ENCODE results near the gene COL11A2.
A peak's percentile ranks its signal among the peaks of the same experiment; 100 is the strongest.

Gene COL11A2

DNA sequence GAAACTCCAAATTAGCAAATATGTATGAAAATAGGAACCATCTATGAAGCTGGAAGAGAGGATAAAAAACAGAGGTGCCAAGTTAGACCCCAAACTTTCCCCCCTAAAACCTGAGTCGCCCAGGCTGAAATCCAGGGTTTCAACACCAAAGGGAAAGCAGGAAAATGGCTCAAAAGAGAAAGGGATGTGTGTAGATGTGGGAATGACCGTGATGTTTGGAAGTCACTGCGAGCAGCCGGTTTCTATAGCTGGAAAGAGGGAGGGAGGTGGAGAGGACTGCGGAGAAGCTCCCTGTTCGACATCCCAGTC, 20.5 kb upstream of the COL11A2 start:
- TF ChIP-seq, protein P1, sequence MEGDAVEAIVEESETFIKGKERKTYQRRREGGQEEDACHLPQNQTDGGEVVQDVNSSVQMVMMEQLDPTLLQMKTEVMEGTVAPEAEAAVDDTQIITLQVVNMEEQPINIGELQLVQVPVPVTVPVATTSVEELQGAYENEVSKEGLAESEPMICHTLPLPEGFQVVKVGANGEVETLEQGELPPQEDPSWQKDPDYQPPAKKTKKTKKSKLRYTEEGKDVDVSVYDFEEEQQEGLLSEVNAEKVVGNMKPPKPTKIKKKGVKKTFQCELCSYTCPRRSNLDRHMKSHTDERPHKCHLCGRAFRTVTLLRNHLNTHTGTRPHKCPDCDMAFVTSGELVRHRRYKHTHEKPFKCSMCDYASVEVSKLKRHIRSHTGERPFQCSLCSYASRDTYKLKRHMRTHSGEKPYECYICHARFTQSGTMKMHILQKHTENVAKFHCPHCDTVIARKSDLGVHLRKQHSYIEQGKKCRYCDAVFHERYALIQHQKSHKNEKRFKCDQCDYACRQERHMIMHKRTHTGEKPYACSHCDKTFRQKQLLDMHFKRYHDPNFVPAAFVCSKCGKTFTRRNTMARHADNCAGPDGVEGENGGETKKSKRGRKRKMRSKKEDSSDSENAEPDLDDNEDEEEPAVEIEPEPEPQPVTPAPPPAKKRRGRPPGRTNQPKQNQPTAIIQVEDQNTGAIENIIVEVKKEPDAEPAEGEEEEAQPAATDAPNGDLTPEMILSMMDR (IDR thresholded peaks at IDR 0.05; ENCODE audit: low read depth, low read length, missing control alignments): no peak
- DNase-seq (ENCODE audit: extremely low read depth, low read depth): no peak
- H3K4me3 ChIP-seq (replicated peaks; ENCODE audit: low read depth, low read length): peak overlapping the region; percentile 44

DNA sequence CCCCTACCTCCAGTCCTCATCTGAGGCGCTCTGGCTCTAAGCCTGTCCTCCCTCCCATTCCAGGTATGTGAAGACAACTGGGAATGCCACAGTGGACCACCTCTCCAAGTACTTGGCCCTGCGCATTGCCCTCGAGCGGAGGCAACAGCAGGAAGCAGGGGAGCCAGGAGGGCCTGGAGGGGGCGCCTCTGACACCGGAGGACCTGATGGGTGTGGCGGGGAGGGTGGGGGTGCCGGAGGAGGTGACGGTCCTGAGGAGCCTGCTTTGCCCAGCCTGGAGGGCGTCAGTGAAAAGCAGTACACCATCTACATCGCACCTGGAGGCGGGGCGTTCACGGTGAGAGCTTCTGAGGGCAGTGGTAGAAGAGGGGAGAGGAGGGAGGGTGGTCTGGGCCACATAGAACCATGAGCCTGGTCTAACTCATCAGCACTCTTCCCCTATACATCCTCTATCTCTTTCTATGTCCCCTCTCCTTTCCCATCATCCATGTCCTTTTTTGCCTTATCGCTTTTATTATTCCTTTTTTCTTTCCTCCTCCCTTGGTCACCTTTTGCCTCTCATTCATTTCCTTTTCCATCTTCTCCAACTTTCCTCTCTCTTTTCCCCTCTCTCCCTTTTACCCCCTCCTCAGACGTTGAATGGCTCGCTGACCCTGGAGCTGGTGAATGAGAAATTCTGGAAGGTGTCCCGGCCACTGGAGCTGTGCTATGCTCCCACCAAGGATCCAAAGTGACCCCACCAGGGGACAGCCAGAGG, 19.6 kb upstream of the COL11A2 start:
- no peak for DNase-seq (ENCODE audit: extremely low read depth, low read depth)
- H3K4me3 ChIP-seq (replicated peaks; ENCODE audit: low read depth, low read length): no peak overlapping the region
- TF ChIP-seq, protein P1 (IDR thresholded peaks at IDR 0.05; ENCODE audit: low read depth, low read length, missing control alignments): no peak

DNA sequence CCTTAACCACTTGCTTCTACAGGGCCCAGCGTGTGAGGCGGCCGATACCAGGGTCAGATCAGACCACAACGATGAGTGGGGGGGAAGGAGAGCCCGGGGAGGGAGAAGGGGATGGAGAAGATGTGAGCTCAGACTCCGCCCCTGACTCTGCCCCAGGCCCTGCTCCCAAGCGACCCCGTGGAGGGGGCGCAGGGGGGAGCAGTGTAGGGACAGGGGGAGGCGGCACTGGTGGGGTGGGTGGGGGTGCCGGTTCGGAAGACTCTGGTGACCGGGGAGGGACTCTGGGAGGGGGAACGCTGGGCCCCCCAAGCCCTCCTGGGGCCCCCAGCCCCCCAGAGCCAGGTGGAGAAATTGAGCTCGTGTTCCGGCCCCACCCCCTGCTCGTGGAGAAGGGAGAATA, 18.9 kb upstream of the COL11A2 start:
- no peak overlapping the region for H3K4me3 ChIP-seq (replicated peaks; ENCODE audit: low read depth, low read length)
- TF ChIP-seq, protein P1 (IDR thresholded peaks at IDR 0.05; ENCODE audit: low read depth, low read length, missing control alignments): no peak
- no peak for DNase-seq (ENCODE audit: extremely low read depth, low read depth)

DNA sequence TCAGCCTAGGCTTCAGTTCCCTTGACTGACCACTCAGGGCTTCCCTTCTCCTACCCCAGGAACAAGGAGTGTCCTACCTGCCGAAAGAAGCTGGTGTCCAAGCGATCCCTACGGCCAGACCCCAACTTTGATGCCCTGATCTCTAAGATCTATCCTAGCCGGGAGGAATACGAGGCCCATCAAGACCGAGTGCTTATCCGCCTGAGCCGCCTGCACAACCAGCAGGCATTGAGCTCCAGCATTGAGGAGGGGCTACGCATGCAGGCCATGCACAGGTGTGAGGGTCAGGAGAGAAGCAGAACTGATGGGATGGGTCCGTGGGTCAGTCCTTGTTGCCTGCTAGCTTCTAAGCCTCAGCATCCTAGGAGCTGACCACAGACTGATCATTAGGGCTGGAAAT, 17.6 kb upstream of the COL11A2 start:
- no peak overlapping the region for H3K4me3 ChIP-seq (replicated peaks; ENCODE audit: low read depth, low read length)
- DNase-seq (ENCODE audit: extremely low read depth, low read depth): no peak
- TF ChIP-seq, protein P1 (IDR thresholded peaks at IDR 0.05; ENCODE audit: low read depth, low read length, missing control alignments): no peak

DNA sequence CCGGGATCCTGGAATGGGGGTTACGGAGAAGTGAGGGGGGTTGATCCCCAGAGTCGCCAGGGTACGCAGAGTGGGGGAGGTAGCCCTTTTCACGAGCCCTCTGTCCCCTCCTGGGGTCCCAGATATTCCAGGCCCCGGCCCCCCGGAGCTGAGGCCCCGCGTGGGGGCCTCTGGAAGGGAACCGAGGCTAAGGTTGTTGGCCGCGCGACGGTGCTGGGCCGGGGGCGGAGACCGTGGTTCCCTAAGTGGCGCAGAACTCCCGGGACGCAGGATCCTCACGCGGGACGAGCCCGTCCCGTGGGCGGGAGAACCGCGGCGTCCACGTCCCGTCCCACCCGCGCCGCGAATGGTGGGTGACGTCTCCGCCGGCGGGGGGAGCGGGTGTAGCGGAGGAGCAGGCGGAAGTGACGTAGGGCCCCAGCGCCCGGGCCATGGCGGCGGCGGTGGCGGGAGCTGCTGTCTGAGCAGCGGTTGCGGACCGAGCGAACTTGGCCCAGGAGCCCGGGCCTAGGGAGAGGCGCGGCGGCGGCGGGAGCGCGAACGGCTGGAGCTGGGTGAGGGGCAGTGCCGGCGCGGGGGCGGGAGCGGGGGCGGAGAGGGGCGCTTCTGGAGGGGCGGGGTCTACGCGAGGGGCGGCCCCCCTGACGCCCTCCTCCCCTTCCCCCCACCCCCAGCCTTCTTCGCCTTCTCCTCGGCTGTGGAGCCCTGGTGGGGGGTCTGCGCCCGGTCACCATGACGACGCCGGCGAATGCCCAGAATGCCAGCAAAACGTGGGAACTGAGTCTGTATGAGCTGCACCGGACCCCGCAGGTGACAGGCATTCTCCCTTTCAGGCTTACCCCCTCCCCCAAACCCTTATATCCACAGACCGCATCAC, 16.1 kb upstream of the COL11A2 start, which contains the start of gene RING1:
Gene RING1, plus strand, starts transcription at position 410 of the 877 bp plus-strand sequence. Its CDS starts 323 bp downstream, at position 733.
- DNase-seq (ENCODE audit: extremely low read depth, low read depth): no peak
- peak within 1 kb of the TSS; percentile 94 for H3K4me3 ChIP-seq (replicated peaks; ENCODE audit: low read depth, low read length)
- TF ChIP-seq, protein P1 (IDR thresholded peaks at IDR 0.05; ENCODE audit: low read depth, low read length, missing control alignments): no peak

DNA sequence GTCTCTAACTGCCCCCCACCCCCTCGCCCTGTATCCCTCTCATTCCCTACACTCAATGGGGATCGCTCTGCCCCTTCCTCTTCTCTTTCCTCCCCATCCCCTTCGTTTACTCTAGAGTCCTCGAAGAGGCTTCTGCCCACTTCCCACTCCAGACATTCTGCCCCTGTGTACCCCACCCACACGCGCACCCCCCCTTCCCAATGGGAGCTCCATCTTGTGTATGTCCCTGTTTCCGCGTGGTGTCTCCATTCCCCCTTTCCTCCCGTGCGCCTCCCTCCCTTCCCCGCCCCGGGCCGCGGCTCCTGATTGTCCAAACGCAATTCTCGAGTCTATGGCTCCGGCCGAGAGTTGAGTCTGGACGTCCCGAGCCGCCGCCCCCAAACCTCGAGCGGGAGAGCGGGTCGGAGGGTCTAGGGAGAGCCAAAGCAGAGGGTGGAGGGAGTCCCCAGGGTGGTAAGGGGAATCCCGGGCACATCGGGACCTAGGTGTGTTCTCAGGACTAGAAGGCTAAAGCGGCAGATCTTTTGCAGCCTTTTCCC, 15.4 kb upstream of the COL11A2 start:
- peak overlapping the region; percentile 94 for H3K4me3 ChIP-seq (replicated peaks; ENCODE audit: low read depth, low read length)
- DNase-seq (ENCODE audit: extremely low read depth, low read depth): no peak
- TF ChIP-seq, protein P1 (IDR thresholded peaks at IDR 0.05; ENCODE audit: low read depth, low read length, missing control alignments): no peak

Measured in HFF-Myc (cell line).